ENCODE measurements around the gene SLC12A3.

Gene SLC12A3

DNA sequence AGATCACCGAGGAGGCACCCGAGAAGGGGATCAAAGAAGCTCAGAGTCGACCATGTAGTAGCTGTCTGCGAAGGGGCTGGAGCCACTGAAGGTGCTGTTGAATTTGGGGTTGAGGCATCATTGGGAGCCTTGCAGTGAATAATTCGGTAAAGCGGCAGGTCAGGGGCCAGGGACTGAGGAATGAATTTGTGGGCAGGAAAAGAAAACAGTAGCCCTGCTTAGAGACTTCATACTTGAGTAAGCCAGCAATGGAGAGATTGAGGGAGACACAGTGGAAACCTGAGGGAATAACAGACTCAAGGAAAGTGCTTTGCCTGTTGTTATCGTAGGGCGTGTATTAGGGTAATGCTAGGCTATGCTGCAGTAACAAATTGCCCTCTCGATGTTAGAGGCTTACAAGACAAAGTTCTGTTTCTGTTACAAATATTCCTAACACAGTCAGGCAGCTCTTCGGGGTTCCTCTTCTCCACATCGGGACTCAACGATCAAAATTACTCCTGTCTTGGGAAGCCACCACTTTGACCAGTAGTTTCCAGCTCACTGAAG, 53.5 kb downstream of the SLC12A3 start:
- TF ChIP-seq, protein P1, sequence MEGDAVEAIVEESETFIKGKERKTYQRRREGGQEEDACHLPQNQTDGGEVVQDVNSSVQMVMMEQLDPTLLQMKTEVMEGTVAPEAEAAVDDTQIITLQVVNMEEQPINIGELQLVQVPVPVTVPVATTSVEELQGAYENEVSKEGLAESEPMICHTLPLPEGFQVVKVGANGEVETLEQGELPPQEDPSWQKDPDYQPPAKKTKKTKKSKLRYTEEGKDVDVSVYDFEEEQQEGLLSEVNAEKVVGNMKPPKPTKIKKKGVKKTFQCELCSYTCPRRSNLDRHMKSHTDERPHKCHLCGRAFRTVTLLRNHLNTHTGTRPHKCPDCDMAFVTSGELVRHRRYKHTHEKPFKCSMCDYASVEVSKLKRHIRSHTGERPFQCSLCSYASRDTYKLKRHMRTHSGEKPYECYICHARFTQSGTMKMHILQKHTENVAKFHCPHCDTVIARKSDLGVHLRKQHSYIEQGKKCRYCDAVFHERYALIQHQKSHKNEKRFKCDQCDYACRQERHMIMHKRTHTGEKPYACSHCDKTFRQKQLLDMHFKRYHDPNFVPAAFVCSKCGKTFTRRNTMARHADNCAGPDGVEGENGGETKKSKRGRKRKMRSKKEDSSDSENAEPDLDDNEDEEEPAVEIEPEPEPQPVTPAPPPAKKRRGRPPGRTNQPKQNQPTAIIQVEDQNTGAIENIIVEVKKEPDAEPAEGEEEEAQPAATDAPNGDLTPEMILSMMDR (IDR thresholded peaks at IDR 0.05; ENCODE audit: control extremely low read depth, extremely low read depth, low read depth, missing control alignments): no peak
- ChIA-PET CTCF (interaction anchor here (0.9 to 2.3 kb wide), 7 partner anchors 9 to 46 kb away, joined by 3 to 6 read pairs (median 4); partner anchors contain the start of gene HERPUD1), POLR2A (interaction anchor here (0.8 to 6.6 kb wide), 2 partner anchors 14 to 21 kb away, joined by 7 to 60 read pairs; partner anchors contain the start of gene HERPUD1)
- no peak for DNase-seq (ENCODE audit: extremely low spot score)

DNA sequence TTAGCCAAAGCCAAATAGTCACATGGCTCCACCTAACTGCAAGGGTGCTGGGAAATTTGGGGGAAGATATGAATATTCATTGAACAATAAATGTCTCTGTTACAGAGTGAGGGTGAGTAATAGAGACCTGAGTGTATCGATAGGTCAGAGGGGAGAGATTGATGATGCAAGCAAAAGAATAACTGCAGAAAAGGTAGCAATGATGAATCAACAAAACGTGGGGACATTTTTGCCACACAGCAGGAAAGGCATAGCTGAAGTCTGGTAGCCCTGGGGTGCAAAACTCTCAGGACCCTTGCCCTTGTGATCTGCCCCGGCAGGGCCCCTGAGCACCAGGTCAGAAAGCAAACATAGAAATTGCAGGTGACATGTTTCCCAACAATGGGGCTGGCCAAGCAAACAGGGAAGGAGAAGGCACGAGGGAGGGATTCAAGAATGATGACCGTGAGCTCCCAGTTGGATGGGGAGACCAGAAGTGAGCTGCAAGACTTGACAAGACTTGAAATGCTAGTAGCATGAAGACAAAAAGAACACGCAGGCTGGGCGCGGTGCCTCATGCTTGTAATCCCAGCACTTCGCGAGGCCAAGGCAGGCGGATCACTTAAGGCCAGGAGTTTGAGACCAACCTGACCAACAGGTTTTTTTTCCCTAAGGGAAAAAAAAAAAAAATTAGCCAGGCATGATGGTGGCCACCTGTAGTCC, 54.2 kb downstream of the SLC12A3 start:
- TF ChIP-seq, protein P1 (IDR thresholded peaks at IDR 0.05; ENCODE audit: control extremely low read depth, extremely low read depth, low read depth, missing control alignments): no peak
- ChIA-PET POLR2A (interaction anchor here (0.5 to 6.6 kb wide), 2 partner anchors 13 to 14 kb away, joined by 10 to 60 read pairs; partner anchors contain the start of gene HERPUD1), CTCF (interaction anchor here (1.1 to 2.3 kb wide), 4 partner anchors 9 to 45 kb away, joined by 4 to 6 read pairs (median 4); no protein-coding TSS in a partner anchor)
- no peak for DNase-seq (ENCODE audit: extremely low spot score)

DNA sequence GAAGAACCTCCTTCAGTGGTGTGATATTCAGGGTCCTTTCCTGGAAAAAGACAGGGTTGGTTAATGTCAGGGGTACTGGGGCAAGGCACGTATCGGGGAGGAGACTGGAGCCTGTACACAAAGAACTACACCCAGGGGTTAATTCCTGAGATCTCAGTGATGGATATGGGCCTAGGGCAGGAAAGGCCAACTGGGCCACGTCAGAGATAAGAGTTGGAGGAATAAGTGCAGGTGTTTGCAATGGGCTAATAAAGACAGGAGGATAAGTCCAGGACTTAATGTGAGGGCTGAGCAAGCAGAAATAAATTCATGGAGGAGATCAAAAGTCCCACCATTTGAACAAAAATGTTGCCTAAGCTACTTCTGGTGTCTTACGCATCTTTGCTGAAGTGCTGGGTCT, 56.6 kb downstream of the SLC12A3 start:
- TF ChIP-seq, protein P1 (IDR thresholded peaks at IDR 0.05; ENCODE audit: control extremely low read depth, extremely low read depth, low read depth, missing control alignments): no peak
- ChIA-PET CTCF (interaction anchor here (1.0 to 1.2 kb wide), 2 partner anchors 9 to 11 kb away, joined by 3 read pairs; no protein-coding TSS in a partner anchor), POLR2A (interaction anchor here (6.6 kb wide), 1 partner anchor 11 kb away, joined by 60 read pairs; the partner anchor contains the start of gene HERPUD1)
- DNase-seq (ENCODE audit: extremely low spot score): no peak

DNA sequence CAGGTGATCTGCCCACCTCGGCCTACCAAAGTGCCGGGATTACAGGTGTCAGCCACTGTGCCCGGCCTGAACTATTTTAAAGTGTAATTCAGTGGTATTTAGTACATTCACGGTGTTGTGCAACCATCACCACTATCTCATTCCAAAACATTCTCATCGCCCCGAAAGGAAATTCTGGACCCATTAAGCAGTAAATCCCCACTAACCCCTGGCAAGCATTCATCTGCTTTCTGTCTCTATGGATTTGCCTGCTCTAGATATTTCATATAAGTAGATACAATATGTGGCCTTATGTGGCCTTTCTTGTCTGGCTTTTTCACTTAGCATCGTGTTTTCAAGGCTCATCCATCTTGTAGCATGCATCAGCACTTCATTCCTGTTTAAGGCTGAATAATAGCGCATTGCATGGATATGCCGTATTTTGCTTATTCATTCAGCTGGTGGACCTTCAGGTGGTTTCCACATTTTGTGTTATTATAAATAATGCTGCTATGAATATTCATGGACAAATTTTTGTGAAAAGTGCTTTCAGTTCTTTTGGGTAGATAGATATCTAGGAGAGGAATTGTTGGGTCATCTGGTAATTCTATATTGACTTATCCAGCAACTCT, 58.6 kb downstream of the SLC12A3 start:
- TF ChIP-seq, protein P1 (IDR thresholded peaks at IDR 0.05; ENCODE audit: control extremely low read depth, extremely low read depth, low read depth, missing control alignments): no peak
- ChIA-PET CTCF (interaction anchor here (0.7 kb wide), 1 partner anchor 123 kb away, joined by 3 read pairs; no protein-coding TSS in a partner anchor), POLR2A (no interaction called here)
- DNase-seq (ENCODE audit: extremely low spot score): no peak

DNA sequence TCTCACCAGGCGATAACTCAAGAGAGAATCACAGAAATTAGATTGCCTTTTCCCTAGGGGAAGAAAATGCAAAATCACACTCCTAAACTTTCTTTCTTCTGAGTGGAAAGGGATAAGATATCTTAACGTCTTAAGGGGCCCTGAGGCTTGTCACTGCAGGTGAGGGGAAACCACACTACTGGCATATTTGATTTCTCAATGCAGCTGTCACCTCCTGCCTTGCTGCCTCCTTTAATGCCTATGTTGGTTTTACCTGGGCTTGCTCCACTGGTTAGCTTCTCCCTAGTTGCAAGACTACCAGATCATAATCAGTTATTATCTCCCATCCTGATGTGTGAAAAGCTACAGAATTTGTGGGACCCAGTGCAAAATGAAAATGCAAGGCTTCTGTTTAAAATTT, 62.5 kb downstream of the SLC12A3 start:
- ChIA-PET CTCF (interaction anchor here (1.3 to 1.8 kb wide), 4 partner anchors 9 to 64 kb away, joined by 4 to 7 read pairs (median 5); no protein-coding TSS in a partner anchor), POLR2A (interaction anchor here (1.1 kb wide), 1 partner anchor 9 kb away, joined by 5 read pairs; no protein-coding TSS in a partner anchor)

More for the DNA sequence above, 62.5 kb downstream of the SLC12A3 start:
- TF ChIP-seq, protein P1 (IDR thresholded peaks at IDR 0.05; ENCODE audit: control extremely low read depth, extremely low read depth, low read depth, missing control alignments): no peak
- no peak for DNase-seq (ENCODE audit: extremely low spot score)
